Stomach (tissue), 9 donors: ENCODE data around the gene TALDO1. TPM values are rescaled to one million over a fixed set of nuclear protein-coding genes. Genes with fewer than 3 reads are reported as not detected.
"Not testable (repeated sequence)": the region's sequence is repeated elsewhere in the genome, so short reads cannot be mapped to it uniquely, and the experiment has no call there.

Experiments used
- DNase-seq, 2 donors: peaks; one replicate each; pipeline versions ENCODE4 v3.0.0 to v3.0.0-alpha.2; 2013 to 2019
- H3K27ac ChIP-seq, 5 donors: fragments of 200-600 bp in 4 of 5; sonication (generic) in 4 of 5; one replicate each; pipeline ENCODE4 v1.5.1; 2013 to 2019; ENCODE audit warnings: mild to moderate bottlenecking in 1 of 5, moderate library complexity in 1 of 5
- H3K27me3 ChIP-seq, 3 donors: fragments of 200-600 bp; sonication (generic); one replicate each; pipeline ENCODE4 v1.5.1; 2017 to 2019; ENCODE audit warnings: mixed run types in 1 of 3
- H3K36me3 ChIP-seq, 4 donors: fragments of 200-600 bp; sonication (generic); 1 replicate in 3 of 4; 2 replicates in 1 of 4; pipeline ENCODE4 v1.5.1; 2016 to 2019
- H3K4me1 ChIP-seq, 4 donors: fragments of 200-600 bp; sonication (generic); one replicate each; pipeline ENCODE4 v1.5.1; 2016 to 2019
- H3K4me3 ChIP-seq, 4 donors: fragments of 200-600 bp; sonication (generic) in 3 of 4; one replicate each; pipeline ENCODE4 v1.5.1; 2016 to 2019; ENCODE audit warnings: mild to moderate bottlenecking in 1 of 4
- H3K9me3 ChIP-seq, 4 donors: fragments of 200-600 bp; sonication (generic); one replicate each; pipeline ENCODE4 v1.5.1; 2016 to 2019
- EP300 ChIP-seq: sonication (generic); formaldehyde crosslinking; IDR thresholded peaks from one replicate; pipeline ENCODE4 v1.6.1; 2017; ENCODE audit warnings: antibody characterized with exemption
- POLR2A ChIP-seq, 4 donors: fragments of 450-650 bp; IDR thresholded peaks; one replicate each; pipeline ENCODE4 v1.6.1; 2016; ENCODE audit warnings: antibody characterized with exemption in 4 of 4, control low read depth in 2 of 4, mild to moderate bottlenecking in 1 of 4, moderate library complexity in 1 of 4
- POLR2AphosphoS5 ChIP-seq, 3 donors: sonication (generic); formaldehyde crosslinking; IDR thresholded peaks; one replicate each; pipeline ENCODE4 v1.6.1; 2016; ENCODE audit warnings: antibody characterized with exemption in 3 of 3
- WGBS, 5 donors: extraction: QIAGEN DNeasy Blood & Tissue Kit in 3 of 5; methylation state at CpG; one replicate each; pipeline versions ENCODE4 v1.1.5 to v1.1.7; 2013 to 2018; 5-methylcytosine and 5-hydroxymethylcytosine counted together
- intact Hi-C: fragments of 100-400 bp; cut with DNase I; formaldehyde crosslinking; loops from one replicate; pipeline ENCODE4 v1.15.1; 2023; ENCODE audit warnings: low total_unique reads
- polyA plus RNA-seq, 3 donors: library from polyadenylated mRNA; stranded (reverse); fragments of 200-250 nt; gene quantifications; one replicate each; pipeline ENCODE4 v1.2.3, GENCODE V29; 2013
- total RNA-seq, 5 donors: library from RNA; depleted of rRNA; stranded (reverse); fragments of >200 nt; gene quantifications; one replicate each; pipeline versions ENCODE4 v1.1.0 to v1.2.3, GENCODE V29; 2014 to 2016
- TF ChIP-seq, protein P1 (sequence below), 7 experiments: fragments of 450-650 bp in 4 of 7; fragments of 200-600 bp in 3 of 7; sonication (generic) in 3 of 7; IDR thresholded peaks; one replicate each; pipeline ENCODE4 v1.5.1; 2016 to 2019; ENCODE audit warnings: antibody characterized with exemption in 7 of 7, control low read depth in 2 of 7, mild to moderate bottlenecking in 1 of 7
- donor health status: healthy with polysubstance abuse.
- donor health status: Bipolar disorder and iron deficiency.
- donor health status: healthy.

Gene TALDO1
- total and polyA plus RNA-seq, 8 donors = 85.9 to 258 (median 180) TPM

DNA sequence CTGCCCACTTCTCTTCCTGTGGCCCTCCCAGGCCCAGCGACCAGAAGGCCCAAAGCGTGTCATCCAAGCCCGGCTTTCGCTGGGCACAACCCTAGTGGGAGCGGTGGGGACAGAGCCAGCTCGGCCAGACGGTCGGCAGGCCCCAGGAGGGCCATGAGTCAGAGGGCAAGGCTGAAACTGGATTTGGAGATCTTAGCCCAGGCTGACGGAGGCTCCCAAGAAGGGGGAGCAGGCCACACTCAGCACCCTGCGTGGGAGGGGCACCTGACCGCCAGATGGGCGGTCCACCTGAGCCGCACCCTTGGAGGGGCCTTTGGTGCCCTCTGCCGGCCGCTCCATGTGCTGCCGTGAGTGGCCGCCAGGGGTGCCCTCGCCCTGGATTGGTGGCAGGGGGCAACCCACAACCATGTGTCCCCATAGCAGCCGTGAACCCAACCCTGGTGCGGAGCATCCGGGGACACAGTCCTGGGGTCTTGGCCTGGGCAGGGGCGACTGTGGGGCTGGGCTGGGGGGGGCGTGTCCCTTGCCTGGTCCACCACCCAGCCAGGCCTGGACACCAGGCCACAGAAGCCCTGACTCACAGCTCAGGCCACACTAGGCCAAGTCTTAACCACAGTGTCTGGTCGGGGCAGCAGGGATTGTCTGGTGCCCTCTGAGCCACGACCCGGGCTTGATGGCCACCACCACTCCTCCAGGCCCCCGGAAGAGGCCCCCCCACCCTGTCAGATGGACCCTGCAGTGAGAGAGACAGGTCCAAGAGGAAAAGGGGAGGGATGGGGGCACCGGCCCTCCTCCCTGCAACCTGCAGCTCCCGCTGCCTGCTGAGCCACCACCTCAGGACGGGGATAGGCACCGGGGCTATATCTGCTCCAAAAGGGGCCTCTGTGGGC is 19.2 kb upstream of the TALDO1 start:
- 26 to 57% (median 29%) methylated on average over 6 to 31 of the region's 31 CpGs for WGBS, 5 donors
- intact Hi-C loops = loop anchor here (10.0 kb wide), 1 partner anchor 63 kb away; no protein-coding TSS in a partner anchor
- Histone ChIP-seq H3K27ac (peak overlapping the region; percentile 12 to 80 (median 70)), H3K9me3 (no peaks in the 10 kb centered on the region), H3K36me3 (peaks cover 3 to 18% (median 13%) of the 10 kb centered on the region in 4 donors), H3K27me3 (peaks cover 0 to 76% (median 21%) of the 10 kb centered on the region in 3 donors), H3K4me3 (peak overlapping the region in 1 of 4 donors; percentile 12), H3K4me1 (peaks cover 33 to 59% (median 39%) of the 10 kb centered on the region in 4 donors)
- peak; percentile 91 to 92 for DNase-seq
- no peak for TF ChIP-seq POLR2A (IDR thresholded peaks at IDR 0.05)
- TF ChIP-seq, protein P1, sequence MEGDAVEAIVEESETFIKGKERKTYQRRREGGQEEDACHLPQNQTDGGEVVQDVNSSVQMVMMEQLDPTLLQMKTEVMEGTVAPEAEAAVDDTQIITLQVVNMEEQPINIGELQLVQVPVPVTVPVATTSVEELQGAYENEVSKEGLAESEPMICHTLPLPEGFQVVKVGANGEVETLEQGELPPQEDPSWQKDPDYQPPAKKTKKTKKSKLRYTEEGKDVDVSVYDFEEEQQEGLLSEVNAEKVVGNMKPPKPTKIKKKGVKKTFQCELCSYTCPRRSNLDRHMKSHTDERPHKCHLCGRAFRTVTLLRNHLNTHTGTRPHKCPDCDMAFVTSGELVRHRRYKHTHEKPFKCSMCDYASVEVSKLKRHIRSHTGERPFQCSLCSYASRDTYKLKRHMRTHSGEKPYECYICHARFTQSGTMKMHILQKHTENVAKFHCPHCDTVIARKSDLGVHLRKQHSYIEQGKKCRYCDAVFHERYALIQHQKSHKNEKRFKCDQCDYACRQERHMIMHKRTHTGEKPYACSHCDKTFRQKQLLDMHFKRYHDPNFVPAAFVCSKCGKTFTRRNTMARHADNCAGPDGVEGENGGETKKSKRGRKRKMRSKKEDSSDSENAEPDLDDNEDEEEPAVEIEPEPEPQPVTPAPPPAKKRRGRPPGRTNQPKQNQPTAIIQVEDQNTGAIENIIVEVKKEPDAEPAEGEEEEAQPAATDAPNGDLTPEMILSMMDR (IDR thresholded peaks at IDR 0.05) = peak in 6 of 7 experiments; percentile 88 to 99 (median 98)
- peak in 2 of 3 donors; percentile 38 to 78 for TF ChIP-seq POLR2AphosphoS5 (IDR thresholded peaks at IDR 0.05)

DNA sequence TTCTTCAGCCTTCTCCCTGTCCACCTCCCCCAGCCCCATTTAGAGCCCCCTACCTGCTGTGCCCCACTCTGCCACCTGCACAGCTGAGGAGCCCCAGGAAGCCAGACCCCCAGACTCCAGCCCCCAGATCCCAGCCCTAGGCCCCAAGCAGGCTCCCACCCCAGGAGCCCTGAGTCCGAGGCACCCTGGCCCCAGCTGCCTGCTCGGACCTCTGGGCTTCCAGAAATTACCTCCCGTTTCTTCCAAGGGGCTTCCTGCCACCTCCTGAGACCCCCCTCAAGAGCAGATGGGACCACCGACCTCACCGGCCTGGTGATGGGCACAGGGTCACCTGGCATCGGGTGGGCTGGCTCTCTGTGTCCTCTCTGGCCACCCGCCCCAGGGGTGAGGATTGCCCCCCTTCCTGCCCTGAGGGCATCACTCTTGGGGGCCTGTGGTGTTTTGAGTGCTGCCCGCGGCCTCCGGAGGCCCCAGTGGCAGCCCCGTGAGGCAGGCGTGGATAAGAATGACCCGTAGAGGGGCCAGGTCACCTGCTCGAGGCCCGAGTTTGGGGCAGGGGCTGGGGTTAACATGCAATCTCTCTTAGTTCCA is 18.3 kb upstream of the TALDO1 start:
- no peak overlapping the region for H3K4me3 ChIP-seq
- H3K9me3 ChIP-seq = no peaks in the 10 kb centered on the region
- WGBS, 5 donors = 46 to 57% (median 48%) methylated on average over 9 to 15 of the region's 15 CpGs
- intact Hi-C loops = loop anchor here (10.0 kb wide), 1 partner anchor 64 kb away; no protein-coding TSS in a partner anchor
- H3K27ac ChIP-seq = peak overlapping the region in 3 of 5 donors; percentile 66 to 80 (median 70)
- peaks cover 2 to 13% (median 7%) of the 10 kb centered on the region in 4 donors for H3K36me3 ChIP-seq
- no peak for DNase-seq
- peaks cover 33 to 54% (median 38%) of the 10 kb centered on the region in 4 donors for H3K4me1 ChIP-seq
- TF ChIP-seq, protein P1 (IDR thresholded peaks at IDR 0.05) = no peak
- H3K27me3 ChIP-seq = peaks cover 0 to 69% (median 21%) of the 10 kb centered on the region in 3 donors

DNA sequence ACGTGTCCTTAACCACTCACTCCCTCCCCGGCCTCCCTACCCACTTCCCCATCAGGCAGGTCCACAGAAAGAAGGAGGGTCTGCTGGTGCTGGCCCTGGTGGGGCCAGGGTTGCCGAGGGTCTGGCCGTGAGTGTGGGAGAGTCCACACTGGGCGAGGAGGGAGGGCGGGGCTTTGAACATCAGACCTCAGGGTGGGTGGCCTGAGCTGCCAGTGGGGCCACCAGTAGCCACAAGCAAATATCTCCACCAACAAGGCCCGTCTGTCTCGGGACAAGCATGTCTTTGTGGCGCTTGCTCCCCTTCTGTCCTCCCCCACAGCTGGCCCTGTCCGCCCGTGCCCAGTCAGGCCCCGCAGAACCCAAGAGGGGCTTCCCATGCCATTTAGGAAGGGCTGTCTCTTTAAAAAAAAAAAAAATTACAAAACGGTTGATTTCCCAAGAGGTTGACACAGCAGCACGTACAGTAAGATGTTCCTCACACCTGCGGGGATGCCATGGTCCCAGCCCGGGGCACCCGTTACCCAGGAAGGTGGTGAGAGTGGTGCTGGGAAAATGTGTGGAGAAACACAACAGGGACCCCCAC is 17.7 kb upstream of the TALDO1 start:
- peak overlapping the region in 2 of 5 donors; percentile 10 to 26 for H3K27ac ChIP-seq
- H3K4me1 ChIP-seq = peaks cover 33 to 53% (median 38%) of the 10 kb centered on the region in 4 donors
- no peaks in the 10 kb centered on the region for H3K9me3 ChIP-seq
- peak in 1 of 2 donors; percentile 43 for DNase-seq
- intact Hi-C loops = loop anchor here (10.0 kb wide), 1 partner anchor 65 kb away; no protein-coding TSS in a partner anchor
- H3K27me3 ChIP-seq = peaks cover 0 to 63% (median 19%) of the 10 kb centered on the region in 3 donors
- no peak overlapping the region for H3K4me3 ChIP-seq
- peaks cover 0 to 7% (median 2%) of the 10 kb centered on the region in 4 donors for H3K36me3 ChIP-seq
- 19 to 52% (median 33%) methylated on average over 13 to 17 of the region's 17 CpGs for WGBS, 5 donors
- TF ChIP-seq, protein P1 (IDR thresholded peaks at IDR 0.05) = no peak
- TF ChIP-seq POLR2AphosphoS5 (IDR thresholded peaks at IDR 0.05) = no peak
- no peak for TF ChIP-seq EP300
- no peak for TF ChIP-seq POLR2A (IDR thresholded peaks at IDR 0.05)

GRCh38 chr11:733072-733471 is 14.2 kb upstream of the TALDO1 start:
- H3K36me3 ChIP-seq = no peaks in the 10 kb centered on the region
- intact Hi-C loops = no loop called here
- WGBS, 5 donors = 52 to 74% (median 70%) methylated on average over 17 to 20 of the region's 20 CpGs
- no peak overlapping the region for H3K4me3 ChIP-seq
- no peak overlapping the region for H3K27ac ChIP-seq
- peak in 1 of 2 donors; percentile 12 for DNase-seq
- H3K27me3 ChIP-seq = peaks cover 0 to 44% (median 0%) of the 10 kb centered on the region in 3 donors
- H3K4me1 ChIP-seq = peaks cover 5 to 24% (median 9%) of the 10 kb centered on the region in 4 donors
- H3K9me3 ChIP-seq = no peaks in the 10 kb centered on the region
- TF ChIP-seq POLR2A (IDR thresholded peaks at IDR 0.05) (no peak), EP300 (no peak), POLR2AphosphoS5 (IDR thresholded peaks at IDR 0.05) (no peak)
- TF ChIP-seq, protein P1 (IDR thresholded peaks at IDR 0.05) = no peak

GRCh38 chr11:734541-734940 is 12.7 kb upstream of the TALDO1 start:
- H3K4me1 ChIP-seq, H3K4me3 ChIP-seq, intact Hi-C loops, H3K27ac ChIP-seq, H3K9me3 ChIP-seq, DNase-seq, H3K36me3 ChIP-seq: not testable (repeated sequence)
- 90 to 96% (median 93%) methylated on average over 10 to 26 of the region's 26 CpGs for WGBS, 5 donors
- peaks cover 0 to 33% (median 0%) of the 10 kb centered on the region in 3 donors for H3K27me3 ChIP-seq
